Duodenal mucosa (tissue), 2 donors: ENCODE measurements around the gene LYPD4.

Experiments used
- H3K27ac ChIP-seq: one replicate; pipeline ENCODE4 v1.7.0; 2013; ENCODE audit warnings: low read depth, low read length
- H3K27me3 ChIP-seq, 2 donors: one replicate each; pipeline ENCODE4 v1.7.0; 2013; ENCODE audit warnings: low read length in 2 of 2, control low read depth in 1 of 2; ENCODE audit not compliant: insufficient read depth in 2 of 2, control insufficient read depth in 1 of 2
- H3K36me3 ChIP-seq, 2 donors: one replicate each; pipeline ENCODE4 v1.7.0; 2013; ENCODE audit warnings: low read length in 2 of 2, control low read depth in 1 of 2; ENCODE audit not compliant: insufficient read depth in 2 of 2, control insufficient read depth in 1 of 2
- H3K4me1 ChIP-seq, 2 donors: one replicate each; pipeline ENCODE4 v1.7.0; 2013; ENCODE audit warnings: low read length in 2 of 2, control low read depth in 1 of 2; ENCODE audit not compliant: insufficient read depth in 2 of 2, control insufficient read depth in 1 of 2
- H3K4me3 ChIP-seq, 2 donors: one replicate each; pipeline ENCODE4 v1.7.0; 2013; ENCODE audit warnings: low read length in 2 of 2, low read depth in 1 of 2
- H3K9ac ChIP-seq, 2 donors: one replicate each; pipeline ENCODE4 v1.7.0; 2013; ENCODE audit warnings: low read length in 2 of 2, low read depth in 1 of 2
- H3K9me3 ChIP-seq, 2 donors: one replicate each; pipeline ENCODE4 v1.7.0; 2013; ENCODE audit warnings: low read length in 2 of 2, control low read depth in 1 of 2; ENCODE audit not compliant: control insufficient read depth in 1 of 2

LYPD4 gene

DNA sequence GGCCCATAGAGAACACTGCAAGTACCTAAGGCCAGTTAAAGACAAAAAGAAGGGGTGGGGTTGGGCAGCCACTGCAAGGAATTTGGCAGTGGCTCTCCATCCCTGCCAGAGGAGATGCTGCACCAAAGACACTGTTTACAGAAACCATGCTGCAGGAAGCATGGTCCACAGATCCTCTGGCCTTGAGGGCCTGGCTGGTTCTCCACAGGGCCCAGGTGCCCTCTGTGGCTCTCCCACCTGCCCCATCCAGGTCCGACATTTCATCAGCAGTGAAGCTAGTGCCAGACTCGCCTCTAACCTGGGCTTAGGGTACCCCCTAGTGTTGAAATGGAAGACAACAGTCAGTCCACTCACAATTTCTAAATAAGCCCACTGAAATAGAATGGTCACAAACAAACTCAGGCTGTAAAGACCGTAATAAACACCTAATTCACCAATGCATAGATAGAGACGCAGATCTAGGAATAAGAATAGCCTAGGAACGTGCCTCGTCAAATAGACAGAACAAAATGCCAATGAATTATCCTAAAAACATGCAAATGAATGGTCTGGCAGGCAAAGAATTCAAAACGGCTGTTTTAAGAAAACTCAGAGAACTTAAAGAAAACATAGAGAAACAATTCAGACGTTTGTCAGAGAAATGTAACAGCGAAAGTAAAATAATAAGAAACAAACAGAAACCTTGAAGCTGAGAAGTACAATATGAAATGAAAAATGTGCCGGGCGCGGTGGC, 23.3 kb downstream of the LYPD4 start:
- no peaks in the 10 kb centered on the region for H3K9me3 ChIP-seq
- H3K27ac ChIP-seq = no peak overlapping the region
- H3K27me3 ChIP-seq = peaks cover 5 to 6% of the 10 kb centered on the region in 2 donors
- no peak overlapping the region for H3K4me3 ChIP-seq
- H3K9ac ChIP-seq = no peak overlapping the region
- H3K36me3 ChIP-seq = no peaks in the 10 kb centered on the region
- H3K4me1 ChIP-seq = no peaks in the 10 kb centered on the region

DNA sequence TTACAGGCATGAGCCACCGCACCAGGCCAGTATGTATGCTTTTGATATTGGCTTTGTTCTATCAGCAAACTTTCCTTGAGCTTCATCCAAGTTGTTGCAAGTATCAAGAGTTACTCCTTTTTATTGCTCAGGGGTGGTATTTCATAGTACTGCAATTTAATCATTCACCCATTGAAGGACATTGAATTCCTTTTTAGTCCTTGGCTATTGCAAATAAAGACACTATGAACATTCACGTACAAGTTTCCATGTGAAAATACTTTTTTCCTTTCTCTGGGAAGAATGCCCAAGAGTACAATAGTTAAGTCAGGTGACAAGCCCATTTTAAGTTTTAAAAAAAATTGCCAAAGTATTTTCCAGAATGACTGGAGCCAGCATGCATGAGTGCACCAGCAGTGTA, 27.7 kb downstream of the LYPD4 start:
- no peaks in the 10 kb centered on the region for H3K36me3 ChIP-seq

DNA sequence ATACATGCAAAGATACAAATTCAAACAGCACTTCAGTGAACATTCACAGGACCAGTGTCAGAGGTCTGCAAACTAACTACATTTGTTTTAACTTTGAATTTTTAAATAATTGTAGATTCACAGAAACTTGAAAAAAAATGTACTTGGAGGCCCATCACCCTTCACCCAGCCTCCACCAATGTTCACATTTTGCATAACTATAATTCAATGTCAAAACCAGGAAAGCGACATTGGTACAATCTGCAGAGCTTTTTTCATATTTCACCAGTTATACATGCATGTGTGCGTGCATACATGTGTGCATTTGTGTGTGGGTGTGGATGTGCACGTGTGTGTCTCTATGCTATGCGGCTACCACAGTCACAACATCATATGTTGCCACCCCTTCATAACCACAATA, 29.2 kb downstream of the LYPD4 start:
- Histone ChIP-seq H3K4me3 (no peak overlapping the region), H3K9ac (no peak overlapping the region), H3K27ac (no peak overlapping the region), H3K4me1 (no peaks in the 10 kb centered on the region), H3K9me3 (no peaks in the 10 kb centered on the region), H3K27me3 (no peaks in the 10 kb centered on the region), H3K36me3 (no peaks in the 10 kb centered on the region)

More for the DNA sequence above, 27.7 kb downstream of the LYPD4 start:
- Histone ChIP-seq H3K9me3 (no peaks in the 10 kb centered on the region), H3K27ac (no peak overlapping the region), H3K9ac (no peak overlapping the region), H3K4me3 (no peak overlapping the region), H3K27me3 (peaks cover 5 to 6% of the 10 kb centered on the region in 2 donors), H3K4me1 (no peaks in the 10 kb centered on the region)

DNA sequence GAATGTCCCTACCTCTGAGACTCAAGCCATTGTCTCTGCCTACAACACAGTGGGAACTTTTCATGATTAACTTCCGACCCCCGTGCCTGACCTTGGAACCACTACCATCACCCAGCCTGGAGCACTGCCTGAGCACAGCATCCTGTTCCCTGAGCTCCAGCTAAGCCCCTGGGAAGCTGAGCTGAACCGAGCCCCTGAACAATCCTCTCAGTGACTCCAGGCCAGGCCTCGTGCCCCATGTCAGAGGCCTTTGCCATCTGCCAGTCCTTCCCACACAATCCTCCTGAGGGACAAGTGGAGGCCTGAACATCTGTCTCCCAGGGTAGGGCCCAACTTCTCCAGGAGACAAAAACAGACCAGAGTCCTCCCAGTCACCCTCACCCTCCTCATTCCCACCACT, 30.6 kb downstream of the LYPD4 start:
- Histone ChIP-seq H3K27me3 (no peaks in the 10 kb centered on the region), H3K9me3 (no peaks in the 10 kb centered on the region), H3K4me1 (no peaks in the 10 kb centered on the region), H3K36me3 (no peaks in the 10 kb centered on the region), H3K9ac (no peak overlapping the region), H3K4me3 (no peak overlapping the region), H3K27ac (no peak overlapping the region)

DNA sequence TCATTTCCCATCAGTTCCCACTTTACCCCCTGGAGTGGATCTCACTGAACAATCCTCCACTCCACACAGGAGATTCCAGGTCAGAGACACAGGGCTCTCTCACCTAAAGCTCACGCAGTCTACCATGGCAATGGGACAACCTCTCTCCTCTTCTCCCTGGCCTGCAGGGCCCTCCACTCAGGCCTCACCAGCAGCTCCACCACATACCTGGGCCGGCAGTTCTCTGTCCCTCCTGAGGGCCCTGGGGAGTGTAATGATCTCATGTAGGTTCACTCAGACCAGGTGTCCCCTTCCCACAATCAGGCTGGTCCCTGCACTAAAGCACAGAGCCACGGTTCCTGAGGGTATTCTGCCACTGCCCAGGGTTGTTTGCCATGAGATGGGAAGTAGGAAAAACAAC, 32.5 kb downstream of the LYPD4 start:
- Histone ChIP-seq H3K27me3 (no peaks in the 10 kb centered on the region), H3K9ac (no peak overlapping the region), H3K36me3 (no peaks in the 10 kb centered on the region), H3K4me1 (no peaks in the 10 kb centered on the region), H3K4me3 (no peak overlapping the region), H3K9me3 (no peaks in the 10 kb centered on the region), H3K27ac (no peak overlapping the region)

DNA sequence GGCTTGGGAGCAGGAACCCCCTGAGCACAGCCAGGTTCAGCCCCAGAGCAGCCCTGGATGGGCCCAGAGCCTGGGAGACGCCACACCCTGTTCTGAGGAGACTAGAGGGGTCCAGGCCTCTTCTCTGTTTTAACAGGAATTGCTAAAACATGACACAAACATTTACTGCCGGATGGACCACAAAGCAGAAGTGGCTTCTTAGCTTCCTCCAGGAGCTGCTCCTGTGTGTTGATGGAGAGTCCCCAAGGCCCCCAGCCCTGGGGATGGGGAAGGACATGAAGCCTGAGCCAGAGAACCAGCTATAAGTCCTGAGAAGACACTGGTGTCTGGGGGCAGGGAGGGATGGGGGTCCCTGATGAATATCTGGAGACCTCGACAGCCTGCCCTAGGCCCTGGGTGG, 33.4 kb downstream of the LYPD4 start:
- no peak overlapping the region for H3K27ac ChIP-seq
- H3K4me3 ChIP-seq = no peak overlapping the region
- no peak overlapping the region for H3K9ac ChIP-seq
- H3K9me3 ChIP-seq = no peaks in the 10 kb centered on the region
- no peaks in the 10 kb centered on the region for H3K36me3 ChIP-seq
- H3K4me1 ChIP-seq = no peaks in the 10 kb centered on the region
- H3K27me3 ChIP-seq = no peaks in the 10 kb centered on the region

DNA sequence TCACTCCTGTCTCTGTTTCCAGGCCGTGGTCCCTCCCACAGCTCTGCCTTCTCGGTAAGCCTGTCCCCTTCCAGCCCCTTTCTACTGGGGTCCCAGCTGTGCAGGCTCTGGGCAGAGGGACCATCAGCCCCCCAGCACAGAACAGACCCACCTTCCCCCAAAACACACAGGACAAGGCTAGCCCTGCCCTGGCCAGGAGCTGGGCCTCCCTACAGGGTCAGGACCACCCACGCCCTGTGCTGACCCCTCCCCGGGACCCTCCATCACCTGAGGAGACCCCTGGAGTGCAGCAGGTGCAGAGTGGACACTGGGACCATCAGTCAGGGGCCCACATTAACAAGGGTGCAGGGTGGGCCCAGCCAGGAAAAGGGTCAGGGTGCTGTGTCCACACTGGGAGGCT, 34.2 kb downstream of the LYPD4 start:
- Histone ChIP-seq H3K9me3 (no peaks in the 10 kb centered on the region), H3K4me3 (no peak overlapping the region), H3K27me3 (no peaks in the 10 kb centered on the region), H3K36me3 (no peaks in the 10 kb centered on the region), H3K27ac (no peak overlapping the region), H3K9ac (no peak overlapping the region), H3K4me1 (no peaks in the 10 kb centered on the region)

DNA sequence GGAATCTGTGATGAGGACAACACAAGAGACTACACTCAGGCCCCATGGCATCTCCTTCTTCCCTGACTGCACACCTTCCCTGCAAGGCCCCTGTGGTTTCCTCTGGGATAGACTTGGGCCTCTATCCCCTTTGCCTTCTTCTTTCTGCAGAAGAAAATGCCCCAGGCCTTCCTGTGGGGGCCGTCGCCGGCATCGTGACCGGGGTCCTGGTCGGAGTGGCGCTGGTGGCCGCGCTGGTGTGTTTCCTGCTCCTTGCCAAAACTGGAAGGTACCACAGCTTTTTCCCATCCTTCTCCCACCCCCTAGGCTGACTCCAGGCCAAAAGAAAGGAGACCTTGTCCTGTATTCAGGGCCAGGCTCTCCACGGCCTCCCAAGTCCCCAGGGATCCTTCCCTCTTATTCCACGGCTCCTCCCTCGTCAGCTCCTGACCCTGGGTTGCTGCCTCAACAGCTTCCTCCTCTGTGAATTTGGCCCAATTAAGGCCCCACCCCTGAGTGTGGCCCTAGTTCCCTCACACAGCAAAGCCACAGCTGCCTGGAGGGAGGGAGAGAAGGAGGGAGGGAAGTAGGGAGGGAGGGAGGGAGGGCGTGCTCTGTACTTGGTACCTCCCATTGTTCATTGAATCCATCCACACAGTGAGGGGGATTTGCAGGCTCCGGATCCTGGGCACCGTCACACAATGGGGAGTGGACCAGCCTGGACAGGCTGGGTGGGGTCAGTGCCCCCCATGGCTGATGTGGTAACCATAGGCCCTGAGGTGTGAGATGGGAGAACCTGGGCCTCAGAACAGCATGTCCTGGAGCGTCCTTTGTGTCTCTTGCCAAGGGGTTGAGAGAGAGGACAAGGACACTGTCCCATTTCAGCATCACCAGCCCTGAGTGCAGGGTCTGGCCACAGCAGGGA, 35.6 kb downstream of the LYPD4 start:
- Histone ChIP-seq H3K27ac (no peak overlapping the region), H3K27me3 (no peaks in the 10 kb centered on the region), H3K4me1 (no peaks in the 10 kb centered on the region), H3K9me3 (no peaks in the 10 kb centered on the region), H3K36me3 (no peaks in the 10 kb centered on the region), H3K4me3 (no peak overlapping the region), H3K9ac (no peak overlapping the region)

DNA sequence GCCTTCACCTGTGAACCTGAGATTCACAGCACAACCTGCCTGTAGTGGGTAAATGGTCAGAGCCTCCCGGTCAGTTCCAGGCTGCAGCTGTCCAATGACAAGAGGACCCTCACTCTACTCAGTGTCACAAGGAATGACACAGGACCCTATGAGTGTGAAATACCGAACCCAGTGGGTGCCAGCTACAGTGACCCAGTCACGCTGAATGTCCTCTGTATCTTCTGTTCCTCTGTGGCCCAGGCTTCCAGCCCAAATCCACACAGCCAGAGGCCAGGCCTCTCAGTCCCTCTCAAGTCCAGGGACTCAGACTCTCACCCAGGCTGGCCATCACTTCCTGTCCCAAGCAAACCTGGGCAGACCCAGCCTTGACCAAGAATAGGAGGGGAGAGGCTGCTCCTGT, 37.3 kb downstream of the LYPD4 start:
- Histone ChIP-seq H3K9ac (no peak overlapping the region), H3K9me3 (no peaks in the 10 kb centered on the region), H3K4me1 (no peaks in the 10 kb centered on the region), H3K27ac (no peak overlapping the region), H3K27me3 (no peaks in the 10 kb centered on the region), H3K36me3 (no peaks in the 10 kb centered on the region), H3K4me3 (no peak overlapping the region)

DNA sequence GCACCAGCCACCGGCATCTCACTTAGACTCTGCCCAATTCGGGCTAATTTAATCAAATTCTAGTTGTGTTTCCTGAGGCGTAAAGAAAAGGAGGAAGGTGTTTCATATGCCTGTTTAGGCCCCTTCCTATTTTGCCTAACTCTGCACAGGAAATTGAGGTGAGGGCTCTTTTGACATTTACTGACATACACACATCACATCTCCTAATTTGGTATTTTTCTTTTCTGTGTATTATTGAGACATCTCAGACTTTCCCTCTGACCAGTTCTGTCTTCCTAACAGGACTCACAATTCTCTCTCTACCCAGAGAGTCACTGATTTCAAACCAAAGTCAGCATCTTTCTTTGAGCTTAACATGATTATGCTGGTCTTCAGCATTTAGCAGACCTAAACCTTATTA, 40.1 kb downstream of the LYPD4 start:
- H3K36me3 ChIP-seq = no peaks in the 10 kb centered on the region
- no peak overlapping the region for H3K27ac ChIP-seq

More for the DNA sequence above, 40.1 kb downstream of the LYPD4 start:
- no peaks in the 10 kb centered on the region for H3K27me3 ChIP-seq
- H3K4me1 ChIP-seq = no peaks in the 10 kb centered on the region
- no peaks in the 10 kb centered on the region for H3K9me3 ChIP-seq
- H3K4me3 ChIP-seq = no peak overlapping the region
- H3K9ac ChIP-seq = no peak overlapping the region
